RWPE1 (cell line): ENCODE data around the gene SNX32.

ENCODE experiments used
- CTCF ChIA-PET: fragments of 350-600 bp; sonication (Branson Sonifier 250); formaldehyde crosslinking; extraction: SDS; loops from one replicate; lab custom pipeline; 2021; lab: Yijun Ruan, JAX
- POLR2A ChIA-PET: fragments of 400-600 bp; formaldehyde crosslinking; extraction: SDS; loops from one replicate; lab custom pipeline; 2020; ENCODE audit warnings: antibody characterized with exemption; ENCODE audit not compliant: low non-redundant PET; lab: Yijun Ruan, JAX
- DNase-seq: peaks from one replicate; pipeline ENCODE4 v3.0.0; 2012; ENCODE audit warnings: low spot score
- H3K27ac ChIP-seq: fragments of 450-650 bp; 2 replicates; pipeline ENCODE4 v1.5.1; 2017
- CTCF ChIP-seq: fragments of 450-650 bp; conservative IDR thresholded peaks from 2 replicates; pipeline ENCODE4 v1.5.1; 2017; ENCODE audit warnings: low read depth, mild to moderate bottlenecking

Gene SNX32

DNA sequence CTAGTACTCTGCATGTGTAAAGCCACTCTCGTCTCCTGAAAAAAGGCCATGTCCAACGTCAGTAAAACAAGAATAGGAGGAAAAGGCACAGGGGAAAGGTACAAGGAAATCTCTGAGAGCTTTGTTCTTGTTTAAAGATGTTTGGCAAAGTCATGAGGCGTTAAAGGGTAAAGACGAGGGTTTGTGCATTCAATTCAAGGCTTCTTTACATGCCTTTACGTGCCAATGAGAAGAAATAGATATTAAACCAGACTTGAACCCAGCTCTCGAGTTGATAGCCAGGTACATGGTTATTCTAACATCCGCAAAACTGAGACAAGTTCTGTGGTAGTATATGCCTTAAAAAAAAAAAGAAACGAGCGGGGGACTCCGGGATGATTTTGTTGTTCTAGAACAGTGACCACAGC is 24.9 kb downstream of the SNX32 start:
- CTCF ChIA-PET = interaction anchor here (2.6 kb wide), 1 partner anchor 26 kb away, joined by 15 read pairs; no protein-coding TSS in a partner anchor
- DNase-seq = no peak
- H3K27ac ChIP-seq = peak overlapping the region; percentile 98
- POLR2A ChIA-PET = interaction anchor here (0.6 to 1.6 kb wide), 4 partner anchors 27 to 64 kb away, joined by 3 to 14 read pairs (median 4); partner anchors contain the start of gene FIBP
- no peak for TF ChIP-seq CTCF

DNA sequence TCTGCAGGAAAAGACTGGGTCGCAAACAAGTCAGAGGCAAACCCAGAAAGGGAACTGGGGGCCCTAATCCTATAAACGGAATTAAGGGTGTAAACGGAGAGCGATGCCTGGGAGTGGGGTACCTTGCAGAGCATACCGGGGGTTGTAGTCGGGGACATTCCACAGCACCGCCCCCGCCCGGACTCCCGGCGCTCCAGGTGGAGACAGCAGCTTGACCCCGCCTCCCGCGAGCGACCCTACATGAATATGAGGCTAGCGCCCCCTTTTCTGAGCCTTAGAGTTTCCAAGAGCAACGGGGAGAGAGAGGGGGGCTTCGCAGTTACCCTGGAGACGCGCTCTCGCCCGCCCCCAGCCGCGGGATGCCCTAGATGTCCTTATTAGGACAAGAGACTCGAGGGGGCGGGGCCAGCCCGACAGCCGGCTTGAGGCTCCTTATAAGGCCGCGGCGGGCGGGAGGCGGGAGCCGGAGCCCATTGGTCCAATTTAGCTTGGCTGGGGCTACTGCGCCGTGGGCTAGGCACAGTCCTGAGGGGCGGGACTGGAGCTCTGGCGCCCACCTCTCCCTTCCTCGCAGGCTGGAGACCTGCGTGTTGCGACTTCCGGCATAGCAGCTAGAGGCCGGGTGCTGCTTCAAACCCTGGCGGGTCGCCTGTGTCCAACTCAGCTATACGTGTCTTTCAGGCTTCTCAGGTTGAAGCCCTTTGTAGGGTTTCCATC is 25.5 kb downstream of the SNX32 start:
- POLR2A ChIA-PET = interaction anchor here (1.2 to 1.8 kb wide), 3 partner anchors 29 to 147 kb away, joined by 4 to 14 read pairs (median 6); partner anchors contain the start of genes FIBP and KAT5
- no peak for TF ChIP-seq CTCF
- peak overlapping the region; percentile 98 for H3K27ac ChIP-seq
- DNase-seq = peak; percentile 93
- CTCF ChIA-PET = interaction anchor here (0.6 to 2.6 kb wide), 2 partner anchors 11 to 25 kb away, joined by 3 to 15 read pairs; no protein-coding TSS in a partner anchor

DNA sequence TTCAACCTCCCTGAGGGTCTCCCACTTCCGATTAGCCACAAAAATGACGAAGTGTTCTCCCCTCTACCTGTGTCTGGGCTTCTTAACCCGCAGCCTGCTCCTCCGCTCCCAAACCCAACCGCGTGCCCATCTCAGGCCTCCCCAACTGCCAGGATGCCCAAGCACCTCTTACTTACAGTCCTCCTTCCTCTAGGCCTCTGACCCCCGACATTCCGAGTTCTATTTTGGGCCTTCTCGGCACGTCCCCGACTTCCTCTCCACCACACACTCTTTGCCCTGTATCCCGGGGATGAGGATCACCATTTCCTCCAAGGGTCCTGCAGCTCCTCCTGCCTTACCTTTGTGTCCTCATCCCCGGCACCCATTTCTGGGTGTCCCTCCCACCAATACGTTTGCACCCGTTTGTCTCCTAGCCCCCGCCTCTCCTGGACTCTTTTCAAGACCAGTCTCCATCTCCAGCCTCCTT is 26.1 kb downstream of the SNX32 start:
- CTCF ChIA-PET = interaction anchor here (0.5 to 2.6 kb wide), 9 partner anchors 8 to 188 kb away, joined by 3 to 15 read pairs (median 3); partner anchors contain the start of gene KAT5
- no peak for TF ChIP-seq CTCF
- peak overlapping the region; percentile 98 for H3K27ac ChIP-seq
- DNase-seq = no peak
- POLR2A ChIA-PET = interaction anchor here (0.8 to 1.8 kb wide), 4 partner anchors 11 to 147 kb away, joined by 3 to 14 read pairs (median 5); partner anchors contain the start of genes CCDC85B, FIBP and KAT5

GRCh38 chr11:65860278-65861164 is 26.8 kb downstream of the SNX32 start, which contains the start of gene MUS81:
MUS81 (plus strand) TSS chr11:65860433; CDS start chr11:65860754, 321 bp downstream.
- CTCF ChIA-PET = interaction anchor here (0.5 to 2.6 kb wide), 12 partner anchors 9 to 189 kb away, joined by 3 to 15 read pairs (median 4); partner anchors contain the start of gene KAT5
- DNase-seq = peak; percentile 95
- peak within 1 kb of the TSS; percentile 98 for H3K27ac ChIP-seq
- peak; percentile 94 for TF ChIP-seq CTCF
- POLR2A ChIA-PET = interaction anchor here (0.8 to 1.8 kb wide), 4 partner anchors 11 to 148 kb away, joined by 3 to 6 read pairs (median 4); partner anchors contain the start of genes CCDC85B and KAT5

- TF ChIP-seq CTCF = no peak
- no peak for DNase-seq
- ChIA-PET POLR2A (interaction anchor here (0.8 to 1.2 kb wide), 2 partner anchors 29 to 55 kb away, joined by 3 to 4 read pairs; partner anchors contain the start of gene CCDC85B), CTCF (interaction anchor here (0.7 to 2.6 kb wide), 6 partner anchors 8 to 81 kb away, joined by 3 to 15 read pairs (median 5); no protein-coding TSS in a partner anchor)
- H3K27ac ChIP-seq = peak overlapping the region; percentile 98
These were observed 27.4 kb downstream of the SNX32 start for GRCh38 chr11:65861165-65861505.
